Measurements from ENCODE around the gene JADE2. TPM values are rescaled to one million over a fixed set of nuclear protein-coding genes. Genes with fewer than 3 reads are reported as not detected.
"Not testable (repeated sequence)": the region's sequence is repeated elsewhere in the genome, so short reads cannot be mapped to it uniquely, and the experiment has no call there.

The JADE2 gene
- 74.1 TPM for total RNA-seq

GRCh38 chr5:134524826-134525682 is at the start of gene JADE2:
JADE2 (plus strand) TSS chr5:134525670; CDS start chr5:134535858, 10,188 bp downstream.
- peak; percentile 82 to 93 (median 86) for DNase-seq (ENCODE audit: low read depth in 2 of 3, low spot score in 2 of 3)

- DNase-seq (ENCODE audit: low read depth in 2 of 3, low spot score in 2 of 3) = no peak
Measured at GRCh38 chr5:134477462-134478245, 47.8 kb upstream of the JADE2 start.

DNA sequence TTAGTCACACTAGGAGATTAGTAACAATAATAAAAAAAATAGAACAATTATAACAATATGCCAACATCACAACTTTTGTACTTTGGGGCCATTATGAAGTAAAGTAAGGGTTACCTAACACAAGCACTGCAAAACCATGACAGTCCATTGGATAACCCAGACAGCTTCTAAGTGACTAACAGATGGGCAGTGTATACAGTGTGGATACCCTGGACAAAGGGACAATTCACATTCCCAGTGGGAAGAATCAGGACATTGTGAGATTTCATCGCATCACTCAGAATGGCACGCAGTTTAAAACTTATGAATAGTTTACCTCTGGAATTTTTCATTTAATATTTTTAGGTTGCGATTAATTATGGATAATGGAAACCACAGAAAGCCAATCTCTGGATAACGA is 45.6 kb upstream of the JADE2 start:
- DNase-seq (ENCODE audit: low read depth in 2 of 3, low spot score in 2 of 3) = no peak

GRCh38 chr5:134489227-134489944 is 36.1 kb upstream of the JADE2 start:
- DNase-seq (ENCODE audit: low read depth in 2 of 3, low spot score in 2 of 3) = no peak

DNA sequence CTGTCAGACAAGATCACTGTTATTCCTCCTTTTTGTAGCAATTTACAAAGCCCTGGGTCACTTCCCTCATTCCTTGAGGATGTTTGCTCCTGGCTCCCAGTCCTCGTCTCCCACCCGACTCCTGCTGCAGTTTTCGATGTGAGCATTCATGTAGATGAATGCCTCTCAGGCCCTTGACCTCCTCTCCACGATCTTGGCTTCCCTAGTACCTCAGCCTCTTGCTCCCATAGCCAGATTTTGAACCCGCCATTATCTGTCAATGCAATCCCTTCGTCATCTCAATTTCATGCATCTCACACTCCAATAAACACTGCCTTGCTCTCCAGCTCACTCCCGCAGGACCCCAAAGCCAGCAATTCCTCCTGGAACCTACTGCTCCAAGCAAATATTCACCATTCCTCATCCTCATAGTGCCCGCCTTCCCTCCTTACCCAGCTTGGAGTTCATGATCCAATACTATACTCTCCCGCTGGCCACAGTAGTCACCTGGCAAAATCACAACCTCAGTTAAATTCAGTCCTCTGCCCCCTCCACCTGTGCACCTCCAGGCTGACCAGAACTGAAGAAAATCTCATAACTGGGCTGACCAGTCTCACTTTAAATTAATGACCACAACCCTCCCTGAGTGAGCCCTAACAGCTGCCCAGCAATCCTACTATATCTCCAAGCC is 35.1 kb upstream of the JADE2 start:
- DNase-seq (ENCODE audit: low read depth in 2 of 3, low spot score in 2 of 3) = no peak

GRCh38 chr5:134490925-134491271 is 34.6 kb upstream of the JADE2 start:
- no peak for DNase-seq (ENCODE audit: low read depth in 2 of 3, low spot score in 2 of 3)

DNA sequence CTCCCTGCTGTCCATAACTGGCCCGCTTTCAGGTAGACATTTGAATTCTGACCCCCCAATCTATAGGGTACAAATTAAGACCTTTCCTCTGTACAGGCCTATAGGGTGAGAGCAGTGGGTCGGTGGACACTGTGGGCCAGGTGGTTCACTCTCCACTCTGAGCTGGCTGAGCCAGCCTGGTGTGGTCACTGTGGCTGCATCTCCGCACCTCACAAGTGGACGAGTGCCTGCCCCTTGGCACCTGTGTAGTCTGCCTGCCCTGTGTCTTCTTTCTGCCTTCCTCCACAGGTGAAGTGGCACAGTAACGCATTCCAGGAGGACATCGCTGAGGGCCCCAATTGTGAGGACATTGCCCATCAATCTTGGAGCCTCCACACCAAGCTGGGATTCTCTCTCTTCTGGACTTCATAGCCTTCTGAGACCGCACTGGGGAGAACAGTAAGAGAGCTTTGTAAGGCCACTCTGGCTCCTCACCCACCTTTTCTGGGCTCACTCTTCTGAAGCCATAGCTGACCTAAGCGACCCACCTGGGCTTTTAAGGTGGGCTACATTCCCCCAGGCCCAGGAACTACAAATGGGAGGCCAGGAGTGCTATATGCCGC is 33.5 kb upstream of the JADE2 start:
- no peak for DNase-seq (ENCODE audit: low read depth in 2 of 3, low spot score in 2 of 3)

- no peak for DNase-seq (ENCODE audit: low read depth in 2 of 3, low spot score in 2 of 3)
Measured at GRCh38 chr5:134492568-134492967, 32.9 kb upstream of the JADE2 start.

GRCh38 chr5:134493461-134494055 is 31.9 kb upstream of the JADE2 start:
- no peak for DNase-seq (ENCODE audit: low read depth in 2 of 3, low spot score in 2 of 3)

- DNase-seq (ENCODE audit: low read depth in 2 of 3, low spot score in 2 of 3) = no peak
Measured at GRCh38 chr5:134494780-134495179, 30.7 kb upstream of the JADE2 start.

DNA sequence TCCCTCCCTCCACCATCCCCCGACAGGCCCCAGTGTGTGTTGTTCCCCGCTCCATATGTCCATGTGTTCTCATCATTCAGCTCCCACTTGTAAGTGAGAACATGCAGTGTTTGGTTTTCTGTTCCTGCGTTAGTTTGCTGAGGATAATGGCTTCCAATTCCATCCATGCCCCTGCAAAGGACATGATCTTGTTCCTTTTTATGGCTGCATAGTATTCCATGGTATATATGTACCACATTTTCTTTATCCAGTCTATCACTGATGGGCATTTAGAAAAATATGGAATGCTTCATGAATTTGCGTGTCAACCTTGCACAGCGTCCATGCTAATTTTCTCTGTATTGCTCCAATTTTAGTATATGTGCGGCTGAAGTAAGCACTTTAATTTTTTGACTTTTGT is 25.6 kb upstream of the JADE2 start:
- not testable (repeated sequence) for DNase-seq (ENCODE audit: low read depth in 2 of 3, low spot score in 2 of 3)

GRCh38 chr5:134500699-134501430 is 24.6 kb upstream of the JADE2 start:
- DNase-seq (ENCODE audit: low read depth in 2 of 3, low spot score in 2 of 3) = no peak

DNA sequence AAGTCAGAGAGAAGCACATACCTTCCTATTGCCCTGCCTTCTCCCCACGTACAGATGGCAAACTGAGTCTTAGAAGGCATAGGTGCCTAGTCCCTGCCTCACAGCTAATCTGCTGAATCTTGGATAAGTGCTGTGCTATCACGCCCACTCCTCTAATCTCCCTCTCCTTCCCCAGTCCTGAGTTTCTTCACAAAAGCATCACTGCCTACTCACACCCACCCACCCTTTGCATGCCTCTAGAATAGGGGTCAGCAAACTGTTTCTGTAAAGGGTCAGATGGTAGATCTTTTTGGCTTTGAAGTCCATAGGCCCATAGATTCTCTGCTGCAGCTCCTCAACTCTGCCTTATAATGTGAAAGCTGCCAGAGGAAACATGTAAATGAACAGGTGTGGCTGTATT is 23.2 kb upstream of the JADE2 start:
- DNase-seq (ENCODE audit: low read depth in 2 of 3, low spot score in 2 of 3) = no peak

GRCh38 chr5:134503088-134503936 is 22.2 kb upstream of the JADE2 start:
- peak in 2 of 3 donors; percentile 85 to 92 for DNase-seq (ENCODE audit: low read depth in 2 of 3, low spot score in 2 of 3)

GRCh38 chr5:134503937-134504437 is 21.5 kb upstream of the JADE2 start:
- DNase-seq (ENCODE audit: low read depth in 2 of 3, low spot score in 2 of 3) = no peak

DNA sequence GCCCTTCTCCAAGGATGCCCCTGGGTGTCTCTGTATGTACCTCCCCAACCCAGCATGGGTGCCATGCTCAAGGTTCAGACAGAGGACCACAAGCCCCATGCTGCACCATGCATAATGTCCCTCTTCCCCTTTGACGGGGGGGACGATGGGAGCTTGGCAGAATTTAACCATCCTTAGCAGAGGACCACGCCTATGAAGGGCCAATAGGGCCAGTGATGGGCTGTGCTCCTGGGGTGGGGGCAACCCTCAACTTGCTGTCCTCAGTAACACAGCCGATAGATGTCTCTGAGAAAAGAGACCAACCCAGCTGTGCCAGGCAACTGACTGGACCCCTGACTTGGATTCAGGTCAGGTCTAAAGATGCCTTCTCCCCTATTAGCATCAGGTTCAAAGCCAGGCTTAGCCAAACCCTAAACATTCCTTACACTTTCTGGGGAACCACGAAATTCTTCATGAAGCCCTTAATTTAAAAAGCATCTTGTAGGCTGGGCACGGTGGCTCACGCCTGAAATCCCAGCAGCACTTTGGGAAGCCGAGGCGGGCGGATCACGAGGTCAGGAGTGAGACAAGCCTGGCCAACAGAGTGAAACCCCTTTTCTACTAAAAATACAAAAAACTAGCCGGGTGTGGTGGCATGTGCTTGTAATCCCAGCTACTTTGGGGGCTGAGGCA is 20.7 kb upstream of the JADE2 start:
- no peak for DNase-seq (ENCODE audit: low read depth in 2 of 3, low spot score in 2 of 3)

Measured in hematopoietic multipotent progenitor cell (in vitro differentiated cells).